PC-9 (cell line): ENCODE measurements around the gene STK24. TPM values are rescaled to one million over a fixed set of nuclear protein-coding genes. Genes with fewer than 3 reads are reported as not detected.
A peak's percentile ranks its signal among the peaks of the same experiment; 100 is the strongest.

Experiments used
- BruUV-seq: library from RNA; stranded (reverse); fragments of 400-500 nt; replicated peaks from 2 replicates; lab custom pipeline; 2021; lab: Mats Ljungman, UMichigan
- CTCF ChIA-PET: fragments of 300-600 bp; sonication (Branson Sonifier 250); formaldehyde crosslinking; loops from one replicate; lab custom pipeline; 2022; ENCODE audit warnings: antibody characterized with exemption; lab: Charles Lee
- POLR2A ChIA-PET: fragments of 300-600 bp; sonication (Branson Sonifier 250); formaldehyde crosslinking; loops from one replicate; lab custom pipeline; 2022; ENCODE audit warnings: antibody characterized with exemption; ENCODE audit not compliant: unreplicated experiment; lab: Charles Lee
- DNase-seq, 2 experiments: peaks; one replicate each; pipeline versions ENCODE4 v3.0.0 to v3.0.0-alpha.2; 2015 to 2022; ENCODE audit warnings: mixed read lengths in 1 of 2
- H2AFZ ChIP-seq: fragments of 200-600 bp; sonication (generic); 2 replicates; pipeline ENCODE4 v1.8.1; 2017; ENCODE audit warnings: antibody characterized with exemption
- H3F3A ChIP-seq: fragments of 200-600 bp; sonication (generic); 2 replicates; pipeline ENCODE4 v1.8.1; 2017; ENCODE audit warnings: antibody characterized with exemption, mild to moderate bottlenecking, low read depth; ENCODE audit not compliant: insufficient read depth
- H3K27ac ChIP-seq: fragments of 200-600 bp; sonication (generic); 2 replicates; pipeline ENCODE4 v1.6.1; 2016; ENCODE audit warnings: mixed run types
- H3K27me3 ChIP-seq: fragments of 200-600 bp; sonication (generic); 2 replicates; pipeline ENCODE4 v1.6.1; 2016; ENCODE audit warnings: low read depth, mixed run types; ENCODE audit not compliant: insufficient read depth
- H3K36me3 ChIP-seq: fragments of 200-600 bp; sonication (generic); 2 replicates; pipeline ENCODE4 v1.6.1; 2016; ENCODE audit warnings: low read depth, mixed run types
- H3K4me1 ChIP-seq: fragments of 200-600 bp; sonication (generic); replicated peaks from 2 replicates; pipeline ENCODE4 v1.6.1; 2016; ENCODE audit warnings: mixed run types; ENCODE audit not compliant: insufficient read depth
- H3K4me2 ChIP-seq: fragments of 200-600 bp; sonication (generic); 2 replicates; pipeline ENCODE4 v1.6.1; 2017; ENCODE audit warnings: mixed run types
- H3K4me3 ChIP-seq: fragments of 200-600 bp; sonication (generic); 2 replicates; pipeline ENCODE4 v1.6.1; 2016; ENCODE audit warnings: mixed run types
- H3K79me2 ChIP-seq: fragments of 200-600 bp; sonication (generic); 2 replicates; pipeline ENCODE4 v1.6.1; 2017; ENCODE audit warnings: low read depth, mixed run types
- H3K9me2 ChIP-seq: fragments of 200-600 bp; sonication (generic); 2 replicates; pipeline ENCODE4 v1.8.1; 2017; ENCODE audit warnings: mild to moderate bottlenecking; ENCODE audit not compliant: insufficient read depth
- H3K9me3 ChIP-seq: fragments of 200-600 bp; sonication (generic); 2 replicates; pipeline ENCODE4 v1.8.1; 2016; ENCODE audit warnings: low read depth; ENCODE audit not compliant: insufficient read depth
- H4K20me1 ChIP-seq: fragments of 200-600 bp; sonication (generic); 2 replicates; pipeline ENCODE4 v1.8.1; 2017; ENCODE audit not compliant: insufficient read depth
- EZH2 ChIP-seq: fragments of 200-600 bp; sonication (generic); IDR thresholded peaks from 2 replicates; pipeline ENCODE4 v1.8.0; 2017; ENCODE audit warnings: antibody characterized with exemption, low read depth
- intact Hi-C: fragments of 100-400 bp; cut with micrococcal nuclease; formaldehyde crosslinking; loops from one replicate; pipeline ENCODE4 v1.10.0; 2022; ENCODE audit not compliant: unreplicated experiment
- total RNA-seq: library from RNA; stranded (reverse); gene quantifications from 2 replicates; pipeline ENCODE4 v1.2.3, GENCODE V29; 2021
- TF ChIP-seq, protein P1 (sequence below): fragments of 200-600 bp; sonication (generic); conservative IDR thresholded peaks from 2 replicates; pipeline ENCODE4 v1.6.1; 2017; ENCODE audit warnings: mixed run types, antibody characterized with exemption, mild to moderate bottlenecking, moderate library complexity

Gene STK24
- total RNA-seq, 1 experiment from 2014 or later = 134 TPM

DNA sequence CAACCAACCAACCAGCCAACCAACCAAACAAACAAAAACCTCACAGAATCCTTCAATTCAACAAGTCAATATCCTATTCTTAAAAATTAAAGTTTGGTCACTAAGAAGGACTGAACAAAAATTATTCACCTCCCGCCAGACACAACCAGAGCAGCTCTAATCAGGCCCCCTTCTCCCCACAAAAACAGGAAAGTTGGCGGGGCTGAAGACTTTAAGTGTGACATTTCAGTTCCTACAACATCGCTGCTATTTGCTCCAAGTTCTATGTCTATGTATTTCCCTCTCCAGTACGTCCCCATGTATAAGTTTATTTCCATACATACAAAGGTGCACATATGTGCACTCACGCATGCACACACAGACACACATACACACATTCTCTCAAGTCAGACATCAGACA lies 32.8 kb upstream of the STK24 start:
- ChIA-PET POLR2A (no interaction called here), CTCF (no interaction called here)
- Histone ChIP-seq H3K9me2 (no peaks in the 10 kb centered on the region), H3K9me3 (no peaks in the 10 kb centered on the region), H3F3A (peaks cover 8% of the 10 kb centered on the region), H3K27ac (no peak overlapping the region), H3K79me2 (no peaks in the 10 kb centered on the region), H3K27me3 (no peaks in the 10 kb centered on the region), H3K4me3 (no peak overlapping the region), H2AFZ (no peak overlapping the region), H3K4me1 (peaks cover 4% of the 10 kb centered on the region; the same call in 1 of the 2 replicates), H3K36me3 (no peaks in the 10 kb centered on the region), H3K4me2 (no peak overlapping the region), H4K20me1 (no peaks in the 10 kb centered on the region)
- BruUV-seq = no TSS peak
- intact Hi-C loops = no loop called here
- TF ChIP-seq, protein P1, sequence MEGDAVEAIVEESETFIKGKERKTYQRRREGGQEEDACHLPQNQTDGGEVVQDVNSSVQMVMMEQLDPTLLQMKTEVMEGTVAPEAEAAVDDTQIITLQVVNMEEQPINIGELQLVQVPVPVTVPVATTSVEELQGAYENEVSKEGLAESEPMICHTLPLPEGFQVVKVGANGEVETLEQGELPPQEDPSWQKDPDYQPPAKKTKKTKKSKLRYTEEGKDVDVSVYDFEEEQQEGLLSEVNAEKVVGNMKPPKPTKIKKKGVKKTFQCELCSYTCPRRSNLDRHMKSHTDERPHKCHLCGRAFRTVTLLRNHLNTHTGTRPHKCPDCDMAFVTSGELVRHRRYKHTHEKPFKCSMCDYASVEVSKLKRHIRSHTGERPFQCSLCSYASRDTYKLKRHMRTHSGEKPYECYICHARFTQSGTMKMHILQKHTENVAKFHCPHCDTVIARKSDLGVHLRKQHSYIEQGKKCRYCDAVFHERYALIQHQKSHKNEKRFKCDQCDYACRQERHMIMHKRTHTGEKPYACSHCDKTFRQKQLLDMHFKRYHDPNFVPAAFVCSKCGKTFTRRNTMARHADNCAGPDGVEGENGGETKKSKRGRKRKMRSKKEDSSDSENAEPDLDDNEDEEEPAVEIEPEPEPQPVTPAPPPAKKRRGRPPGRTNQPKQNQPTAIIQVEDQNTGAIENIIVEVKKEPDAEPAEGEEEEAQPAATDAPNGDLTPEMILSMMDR = no peak
- no peak for TF ChIP-seq EZH2
- DNase-seq = no peak

DNA sequence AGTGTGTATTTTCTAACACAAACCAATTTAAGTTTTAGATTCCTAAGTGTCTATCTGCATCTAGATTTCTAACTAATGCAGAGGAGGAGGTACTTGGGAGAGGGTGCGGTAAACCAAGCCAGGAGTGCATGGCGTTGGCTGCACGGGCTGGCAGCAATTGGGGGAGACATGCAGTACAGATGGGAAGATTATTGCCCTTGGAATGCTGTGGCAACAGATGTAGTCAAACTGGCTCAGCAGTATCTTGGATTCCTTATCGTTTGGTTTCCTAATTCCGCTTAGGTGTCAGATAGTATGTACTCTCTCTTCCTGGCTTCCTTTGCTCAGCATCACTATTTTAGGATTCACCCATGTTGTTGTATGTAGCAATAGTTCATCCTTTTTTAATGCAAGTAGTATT lies 29.4 kb upstream of the STK24 start:
- Histone ChIP-seq H3K79me2 (no peaks in the 10 kb centered on the region), H3K9me3 (no peaks in the 10 kb centered on the region), H4K20me1 (no peaks in the 10 kb centered on the region), H3K4me2 (peak overlapping the region; percentile 34; the same call in 1 of the 2 replicates), H3K4me3 (no peak overlapping the region), H3K36me3 (no peaks in the 10 kb centered on the region), H2AFZ (no peak overlapping the region), H3K27me3 (no peaks in the 10 kb centered on the region), H3K27ac (no peak overlapping the region), H3F3A (peaks cover 14% of the 10 kb centered on the region), H3K4me1 (peaks cover 4% of the 10 kb centered on the region; the same call in 1 of the 2 replicates), H3K9me2 (no peaks in the 10 kb centered on the region)
- POLR2A ChIA-PET = no interaction called here
- TF ChIP-seq, protein P1 = no peak
- TF ChIP-seq EZH2 = no peak
- no TSS peak for BruUV-seq
- intact Hi-C loops = no loop called here
- CTCF ChIA-PET = no interaction called here
- peak; percentile 24 to 61 for DNase-seq

DNA sequence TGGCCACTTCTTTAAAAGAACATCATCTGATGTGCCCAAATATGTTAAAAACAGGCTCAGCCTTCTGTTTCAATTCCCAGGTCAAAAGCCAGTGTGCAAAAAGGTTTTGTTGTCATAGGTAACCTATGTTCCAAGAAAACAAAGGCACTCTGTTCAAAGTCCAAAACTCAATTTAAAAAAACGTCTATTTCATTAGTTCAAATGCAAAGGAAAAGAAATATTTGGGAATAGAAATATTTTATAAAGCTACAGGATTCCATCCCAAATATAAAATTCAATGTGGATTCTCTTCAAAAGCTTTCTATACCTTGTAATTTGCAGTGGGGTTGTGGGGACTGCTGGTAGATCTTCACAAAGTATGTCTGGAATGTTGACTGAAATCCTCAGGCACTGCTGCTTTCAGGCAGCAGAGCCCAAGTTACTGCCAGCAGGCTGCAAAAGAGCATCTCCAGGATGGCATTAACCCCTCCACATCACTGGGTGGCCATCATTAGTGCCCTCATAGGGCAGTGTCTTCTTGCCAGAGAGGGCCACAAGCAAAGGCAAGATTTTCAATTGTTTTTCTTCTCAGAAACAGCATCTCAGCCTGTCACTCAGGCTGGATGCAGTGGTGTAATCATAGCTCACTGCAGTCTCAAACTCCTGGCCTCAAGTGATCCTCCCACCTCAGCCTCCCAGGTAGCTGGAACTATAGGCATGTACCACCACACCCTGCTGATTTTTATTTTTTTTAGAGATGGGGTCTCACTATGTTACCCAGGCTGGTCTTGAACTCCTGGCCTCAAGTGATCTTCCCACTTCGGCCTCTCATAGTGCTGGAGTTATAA lies 22.8 kb upstream of the STK24 start:
- H3K4me2 ChIP-seq = no peak overlapping the region
- BruUV-seq = no TSS peak
- no peak overlapping the region for H3K4me3 ChIP-seq
- 0 out of 2 replicates have a peak, but pooled peaks cover 4% of the 10 kb centered on the region for H3K4me1 ChIP-seq
- H3K9me2 ChIP-seq = no peaks in the 10 kb centered on the region; the same call in 1 of the 2 replicates
- no peaks in the 10 kb centered on the region for H3K79me2 ChIP-seq
- no peaks in the 10 kb centered on the region for H3K36me3 ChIP-seq
- H2AFZ ChIP-seq = no peak overlapping the region
- ChIA-PET CTCF (no interaction called here), POLR2A (no interaction called here)
- no peaks in the 10 kb centered on the region for H3K27me3 ChIP-seq
- intact Hi-C loops = no loop called here
- no peaks in the 10 kb centered on the region for H3K9me3 ChIP-seq
- DNase-seq = no peak
- no peaks in the 10 kb centered on the region for H4K20me1 ChIP-seq
- peaks cover 6% of the 10 kb centered on the region; the same call in 1 of the 2 replicates for H3F3A ChIP-seq
- TF ChIP-seq, protein P1 = no peak
- no peak for TF ChIP-seq EZH2
- no peak overlapping the region for H3K27ac ChIP-seq
